ENCODE data around the gene DUSP10.

DUSP10 gene

GRCh38 chr1:221732052-221732451 lies 9.8 kb downstream of the DUSP10 start:
- ChIA-PET CTCF (interaction anchor here (1.4 kb wide), 1 partner anchor 9 kb away, joined by 3 read pairs; the partner anchor contains the start of gene DUSP10), POLR2A (no interaction called here)
- H3K4me3 ChIP-seq (ENCODE audit: low read depth, low read length): no peak overlapping the region
- TF ChIP-seq CTCF (IDR thresholded peaks at IDR 0.05; ENCODE audit: insufficient read depth, low read length, missing control alignments): no peak
- DNase-seq (ENCODE audit: low read depth, low spot score): no peak

GRCh38 chr1:221729771-221730330 lies 12.0 kb downstream of the DUSP10 start:
- DNase-seq (ENCODE audit: low read depth, low spot score): no peak
- CTCF ChIA-PET: interaction anchor here (0.9 to 4.5 kb wide), 4 partner anchors 9 to 726 kb away, joined by 3 to 16 read pairs (median 6); no protein-coding TSS in a partner anchor
- no peak overlapping the region for H3K4me3 ChIP-seq (ENCODE audit: low read depth, low read length)
- no peak for TF ChIP-seq CTCF (IDR thresholded peaks at IDR 0.05; ENCODE audit: insufficient read depth, low read length, missing control alignments)
- POLR2A ChIA-PET: interaction anchor here (1.0 to 1.6 kb wide), 3 partner anchors 11 to 12 kb away, joined by 3 to 7 read pairs (median 5); partner anchors contain the start of gene DUSP10

GRCh38 chr1:221728037-221728505 lies 13.8 kb downstream of the DUSP10 start:
- CTCF ChIA-PET: interaction anchor here (1.6 to 4.5 kb wide), 3 partner anchors 7 to 727 kb away, joined by 5 to 16 read pairs (median 9); no protein-coding TSS in a partner anchor
- no peak overlapping the region for H3K4me3 ChIP-seq (ENCODE audit: low read depth, low read length)
- POLR2A ChIA-PET: no interaction called here
- TF ChIP-seq CTCF (IDR thresholded peaks at IDR 0.05; ENCODE audit: insufficient read depth, low read length, missing control alignments): no peak
- DNase-seq (ENCODE audit: low read depth, low spot score): no peak

GRCh38 chr1:221727146-221728036 lies 14.5 kb downstream of the DUSP10 start:
- no peak overlapping the region for H3K4me3 ChIP-seq (ENCODE audit: low read depth, low read length)
- POLR2A ChIA-PET: no interaction called here
- DNase-seq (ENCODE audit: low read depth, low spot score): no peak
- no peak for TF ChIP-seq CTCF (IDR thresholded peaks at IDR 0.05; ENCODE audit: insufficient read depth, low read length, missing control alignments)
- CTCF ChIA-PET: interaction anchor here (1.6 to 4.5 kb wide), 2 partner anchors 14 to 728 kb away, joined by 5 to 16 read pairs; no protein-coding TSS in a partner anchor

- H3K4me3 ChIP-seq (ENCODE audit: low read depth, low read length): no peak overlapping the region
- TF ChIP-seq CTCF (IDR thresholded peaks at IDR 0.05; ENCODE audit: insufficient read depth, low read length, missing control alignments): no peak
- ChIA-PET CTCF (interaction anchor here (1.0 to 4.5 kb wide), 3 partner anchors 15 to 730 kb away, joined by 4 to 16 read pairs (median 4); partner anchors contain the start of gene DUSP10), POLR2A (interaction anchor here (1.1 kb wide), 1 partner anchor 15 kb away, joined by 5 read pairs; no protein-coding TSS in a partner anchor)
- no peak for DNase-seq (ENCODE audit: low read depth, low spot score)
Observed at GRCh38 chr1:221725735-221726672, 15.9 kb downstream of the DUSP10 start.
